ENCODE measurements around the gene PPFIA2. TPM values are rescaled to one million over a fixed set of nuclear protein-coding genes. Genes with fewer than 3 reads are reported as not detected.

PPFIA2 gene
- total and polyA plus RNA-seq, 7 experiments from 2014 or later: not detected

DNA sequence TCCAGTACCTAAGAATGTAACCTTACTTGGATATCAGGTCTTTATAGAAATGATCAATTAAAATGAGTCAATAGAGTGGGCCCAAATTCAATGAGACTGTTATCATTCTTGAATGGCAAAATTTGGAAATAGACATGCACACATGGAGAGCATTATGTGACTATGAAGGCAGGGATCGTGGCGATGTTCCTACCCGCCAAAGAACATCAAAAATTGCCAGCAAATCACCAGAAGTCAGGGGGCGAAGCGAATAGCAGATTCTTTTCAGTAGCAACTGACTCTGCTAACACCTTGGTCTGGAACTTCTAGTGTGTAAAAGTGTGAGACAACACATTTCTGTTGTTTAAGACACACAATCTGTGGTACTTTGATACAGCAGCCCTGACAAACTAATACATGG lies 488.8 kb downstream of the PPFIA2 start:
- peaks cover 0 to 3% (median 0%) of the 10 kb centered on the region in 11 donors for H3K9me3 Mint-ChIP-seq
- no peaks in the 10 kb centered on the region for H3K9me3 ChIP-seq (ENCODE audit: control insufficient read depth in 2 of 3, low read length in 3 of 3)
- no peak overlapping the region for H3K27ac ChIP-seq (ENCODE audit: low read depth, low read length)
- DNase-seq (no peak), ATAC-seq (no peak)
- H3K27ac Mint-ChIP-seq: no peak overlapping the region
- no peaks in the 10 kb centered on the region for H3K4me1 ChIP-seq (ENCODE audit: control insufficient read depth in 2 of 2, insufficient read depth in 2 of 2, low read length in 2 of 2)
- H3K27me3 ChIP-seq (ENCODE audit: control insufficient read depth in 2 of 2, insufficient read depth in 2 of 2, low read length in 2 of 2): no peaks in the 10 kb centered on the region
- no peaks in the 10 kb centered on the region for H3K4me1 Mint-ChIP-seq
- H3K36me3 Mint-ChIP-seq: no peaks in the 10 kb centered on the region
- H3K36me3 ChIP-seq (ENCODE audit: control insufficient read depth in 2 of 3, insufficient read depth in 3 of 3, low read length in 3 of 3): no peaks in the 10 kb centered on the region
- H3K4me3 Mint-ChIP-seq: no peak overlapping the region
- ChIA-PET CTCF (no interaction called here), POLR2A (no interaction called here)
- intact Hi-C loops (cut with micrococcal nuclease): no loop called here
- H3K27me3 Mint-ChIP-seq: no peaks in the 10 kb centered on the region
- no peak overlapping the region for H3K4me3 ChIP-seq (ENCODE audit: low read length)

DNA sequence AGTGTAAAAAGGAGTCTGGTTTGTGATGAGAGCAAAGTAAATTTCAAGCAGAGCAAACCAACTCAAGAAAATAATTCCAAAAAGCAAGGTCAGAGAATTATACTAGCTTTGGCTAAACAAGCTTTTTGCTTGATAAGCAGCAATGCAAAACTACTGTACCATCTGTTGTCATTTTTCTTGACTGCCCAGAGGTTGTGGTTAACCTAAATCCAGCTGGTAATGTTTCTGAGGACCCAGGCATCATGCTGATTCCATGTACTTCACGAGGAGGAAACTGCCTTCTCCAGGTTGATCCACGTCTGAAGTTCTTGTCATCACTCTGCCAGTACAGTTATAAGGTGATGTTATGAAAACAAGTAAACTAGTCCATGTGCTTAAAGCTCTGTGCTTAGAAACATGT lies 496.1 kb downstream of the PPFIA2 start:
- no peak overlapping the region for H3K4me3 ChIP-seq (ENCODE audit: low read length)
- ATAC-seq (no peak), DNase-seq (no peak)
- H3K9me3 ChIP-seq (ENCODE audit: control insufficient read depth in 2 of 3, low read length in 3 of 3): peaks cover 0 to 3% (median 0%) of the 10 kb centered on the region in 3 experiments
- intact Hi-C loops (cut with micrococcal nuclease): no loop called here
- CTCF ChIA-PET: no interaction called here
- no peaks in the 10 kb centered on the region for H3K27me3 ChIP-seq (ENCODE audit: control insufficient read depth in 2 of 2, insufficient read depth in 2 of 2, low read length in 2 of 2)
- Mint-ChIP-seq H3K9me3 (peaks cover 0 to 5% (median 0%) of the 10 kb centered on the region in 11 donors), H3K36me3 (no peaks in the 10 kb centered on the region), H3K27ac (no peak overlapping the region), H3K4me1 (peaks cover 0 to 2% (median 0%) of the 10 kb centered on the region in 7 donors), H3K4me3 (no peak overlapping the region), H3K27me3 (no peaks in the 10 kb centered on the region)
- H3K4me1 ChIP-seq (ENCODE audit: control insufficient read depth in 2 of 2, insufficient read depth in 2 of 2, low read length in 2 of 2): no peaks in the 10 kb centered on the region
- no peak overlapping the region for H3K27ac ChIP-seq (ENCODE audit: low read depth, low read length)
- no peaks in the 10 kb centered on the region for H3K36me3 ChIP-seq (ENCODE audit: control insufficient read depth in 2 of 3, insufficient read depth in 3 of 3, low read length in 3 of 3)
- POLR2A ChIA-PET: no interaction called here

DNA sequence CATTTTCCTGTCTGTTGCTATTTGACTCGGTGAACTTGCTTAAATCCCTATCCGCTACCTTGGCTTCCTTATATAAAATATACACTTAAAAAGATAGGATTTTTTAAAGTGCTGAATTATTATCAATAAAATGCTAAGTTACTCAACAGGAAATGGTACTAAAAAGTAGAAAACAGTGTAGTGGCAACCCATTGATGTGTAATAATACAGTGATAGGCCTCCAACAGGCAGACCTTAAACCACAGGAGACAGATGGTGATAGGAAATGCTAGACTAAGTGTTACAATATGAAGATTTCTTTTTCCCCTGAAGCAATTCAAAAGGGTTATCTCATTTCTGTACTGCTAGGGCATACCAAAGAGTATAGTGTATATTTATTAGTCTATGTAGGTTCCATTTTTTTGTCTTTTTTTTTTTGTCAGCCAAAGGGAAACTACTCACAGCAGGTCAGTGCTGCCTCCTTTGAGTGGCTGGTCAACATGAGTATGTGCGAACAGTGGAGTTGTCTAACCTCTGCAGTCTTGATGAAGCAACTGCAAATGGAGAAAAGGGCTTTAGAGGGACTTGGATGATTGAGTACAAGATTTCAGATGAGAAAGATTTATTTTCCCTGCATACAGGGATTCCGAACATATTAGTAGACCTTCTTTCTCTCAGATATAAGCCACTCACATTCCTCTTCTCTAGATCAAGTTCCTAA lies 497.5 kb downstream of the PPFIA2 start:
- intact Hi-C loops (cut with micrococcal nuclease): no loop called here
- ChIA-PET CTCF (no interaction called here), POLR2A (no interaction called here)
- H3K9me3 Mint-ChIP-seq: peaks cover 0 to 5% (median 0%) of the 10 kb centered on the region in 11 donors
- Histone ChIP-seq H3K27ac (ENCODE audit: low read depth, low read length) (no peak overlapping the region), H3K4me1 (ENCODE audit: control insufficient read depth in 2 of 2, insufficient read depth in 2 of 2, low read length in 2 of 2) (no peaks in the 10 kb centered on the region), H3K4me3 (ENCODE audit: low read length) (no peak overlapping the region), H3K9me3 (ENCODE audit: control insufficient read depth in 2 of 3, low read length in 3 of 3) (peaks cover 0 to 3% (median 0%) of the 10 kb centered on the region in 3 experiments), H3K27me3 (ENCODE audit: control insufficient read depth in 2 of 2, insufficient read depth in 2 of 2, low read length in 2 of 2) (no peaks in the 10 kb centered on the region), H3K36me3 (ENCODE audit: control insufficient read depth in 2 of 3, insufficient read depth in 3 of 3, low read length in 3 of 3) (no peaks in the 10 kb centered on the region)
- H3K36me3 Mint-ChIP-seq: no peaks in the 10 kb centered on the region
- DNase-seq (no peak), ATAC-seq (no peak)
- H3K27me3 Mint-ChIP-seq: no peaks in the 10 kb centered on the region
- H3K4me1 Mint-ChIP-seq: peaks cover 0 to 2% (median 0%) of the 10 kb centered on the region in 7 donors
- H3K27ac Mint-ChIP-seq: no peak overlapping the region
- no peak overlapping the region for H3K4me3 Mint-ChIP-seq

DNA sequence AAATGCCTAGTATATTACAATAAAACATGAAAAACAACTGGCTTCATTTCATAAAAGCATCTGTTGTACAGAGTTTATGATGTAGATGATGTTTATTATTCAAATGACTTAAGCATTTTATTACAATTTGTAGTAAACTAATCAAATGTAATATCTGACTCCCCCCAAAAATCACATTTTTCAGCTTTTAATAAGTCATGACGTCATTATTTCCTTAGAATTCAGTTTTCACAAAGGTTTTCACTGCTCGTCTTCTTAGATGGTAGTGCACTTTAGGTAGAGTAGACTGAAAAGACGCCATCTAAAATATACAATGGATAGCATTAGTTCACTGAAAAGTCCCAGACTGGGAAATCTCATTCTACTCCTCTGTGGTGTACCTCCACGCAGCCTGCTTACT lies 499.8 kb downstream of the PPFIA2 start:
- H3K4me3 Mint-ChIP-seq: no peak overlapping the region
- H3K27me3 Mint-ChIP-seq: no peaks in the 10 kb centered on the region
- no peak overlapping the region for H3K4me3 ChIP-seq (ENCODE audit: low read length)
- H3K36me3 ChIP-seq (ENCODE audit: control insufficient read depth in 2 of 3, insufficient read depth in 3 of 3, low read length in 3 of 3): no peaks in the 10 kb centered on the region
- intact Hi-C loops (cut with micrococcal nuclease): no loop called here
- POLR2A ChIA-PET: no interaction called here
- no peaks in the 10 kb centered on the region for H3K4me1 ChIP-seq (ENCODE audit: control insufficient read depth in 2 of 2, insufficient read depth in 2 of 2, low read length in 2 of 2)
- H3K27me3 ChIP-seq (ENCODE audit: control insufficient read depth in 2 of 2, insufficient read depth in 2 of 2, low read length in 2 of 2): no peaks in the 10 kb centered on the region
- DNase-seq (no peak), ATAC-seq (no peak)
- no peaks in the 10 kb centered on the region for H3K36me3 Mint-ChIP-seq
- no peak overlapping the region for H3K27ac ChIP-seq (ENCODE audit: low read depth, low read length)
- peaks cover 0 to 2% (median 0%) of the 10 kb centered on the region in 7 donors for H3K4me1 Mint-ChIP-seq
- no peak overlapping the region for H3K27ac Mint-ChIP-seq
- H3K9me3 ChIP-seq (ENCODE audit: control insufficient read depth in 2 of 3, low read length in 3 of 3): peaks cover 0 to 3% (median 0%) of the 10 kb centered on the region in 3 experiments
- peaks cover 0 to 5% (median 0%) of the 10 kb centered on the region in 11 donors for H3K9me3 Mint-ChIP-seq
- CTCF ChIA-PET: no interaction called here

DNA sequence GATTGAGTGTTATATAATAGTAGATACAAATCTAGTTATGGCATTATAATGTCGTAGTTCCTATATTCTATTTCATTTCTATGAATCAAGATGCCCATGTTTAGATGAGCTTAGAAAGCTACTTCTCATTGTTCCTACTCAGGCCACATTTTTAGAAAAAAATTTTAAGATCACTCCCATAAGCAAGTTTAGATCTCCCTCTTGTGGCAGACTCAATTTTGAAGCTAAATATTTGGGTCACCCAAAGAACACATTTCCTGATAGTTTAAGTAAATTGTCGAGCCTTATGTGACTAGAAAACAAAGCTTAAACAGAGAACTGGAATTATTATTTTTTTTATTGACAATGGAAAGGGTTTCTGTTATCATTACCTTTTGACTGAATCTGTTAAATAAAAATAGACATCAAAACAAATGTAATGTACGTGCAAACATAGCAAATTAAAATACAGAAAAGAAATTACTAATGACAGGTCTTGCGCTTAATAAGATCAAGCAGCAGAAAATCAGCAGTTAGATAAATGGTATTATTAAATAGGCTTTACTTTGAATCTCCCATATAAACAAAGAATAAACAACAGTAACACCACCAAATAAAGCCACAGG lies 501.1 kb downstream of the PPFIA2 start:
- Mint-ChIP-seq H3K4me1 (no peaks in the 10 kb centered on the region), H3K27me3 (no peaks in the 10 kb centered on the region), H3K27ac (no peak overlapping the region), H3K4me3 (no peak overlapping the region), H3K36me3 (no peaks in the 10 kb centered on the region), H3K9me3 (peaks cover 0 to 3% (median 0%) of the 10 kb centered on the region in 11 donors)
- POLR2A ChIA-PET: no interaction called here
- Histone ChIP-seq H3K27me3 (ENCODE audit: control insufficient read depth in 2 of 2, insufficient read depth in 2 of 2, low read length in 2 of 2) (no peaks in the 10 kb centered on the region), H3K4me1 (ENCODE audit: control insufficient read depth in 2 of 2, insufficient read depth in 2 of 2, low read length in 2 of 2) (no peaks in the 10 kb centered on the region), H3K9me3 (ENCODE audit: control insufficient read depth in 2 of 3, low read length in 3 of 3) (peaks cover 0 to 3% (median 0%) of the 10 kb centered on the region in 3 experiments), H3K4me3 (ENCODE audit: low read length) (no peak overlapping the region), H3K36me3 (ENCODE audit: control insufficient read depth in 2 of 3, insufficient read depth in 3 of 3, low read length in 3 of 3) (no peaks in the 10 kb centered on the region), H3K27ac (ENCODE audit: low read depth, low read length) (no peak overlapping the region)
- no peak for DNase-seq
- CTCF ChIA-PET: no interaction called here
- ATAC-seq: no peak
- intact Hi-C loops (cut with micrococcal nuclease): no loop called here

DNA sequence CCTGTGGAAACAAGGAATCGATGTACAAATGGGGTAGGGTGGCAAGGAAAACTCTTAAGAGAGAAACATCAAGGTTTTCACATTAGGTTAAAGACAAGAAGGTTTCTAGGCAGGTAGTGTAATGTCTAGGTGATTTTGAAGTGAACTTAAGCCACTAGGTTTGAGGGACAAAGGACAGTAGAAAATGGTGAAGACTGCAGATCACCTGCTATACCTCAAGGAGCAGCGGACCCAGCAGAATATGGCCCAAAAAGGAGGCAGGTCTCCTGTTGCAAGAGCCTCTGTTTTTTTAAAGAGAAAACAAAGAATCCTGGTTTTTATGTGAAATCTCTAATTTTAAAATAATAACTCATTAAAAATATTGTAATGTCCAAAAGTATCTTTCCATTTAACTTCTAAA lies 503.2 kb downstream of the PPFIA2 start:
- Mint-ChIP-seq H3K9me3 (peaks cover 0 to 3% (median 0%) of the 10 kb centered on the region in 11 donors), H3K36me3 (no peaks in the 10 kb centered on the region), H3K4me1 (no peaks in the 10 kb centered on the region), H3K27ac (no peak overlapping the region), H3K4me3 (no peak overlapping the region), H3K27me3 (no peaks in the 10 kb centered on the region)
- intact Hi-C loops (cut with micrococcal nuclease): no loop called here
- H3K9me3 ChIP-seq (ENCODE audit: control insufficient read depth in 2 of 3, low read length in 3 of 3): peaks cover 0 to 3% (median 0%) of the 10 kb centered on the region in 3 experiments
- no peak for ATAC-seq
- H3K27me3 ChIP-seq (ENCODE audit: control insufficient read depth in 2 of 2, insufficient read depth in 2 of 2, low read length in 2 of 2): no peaks in the 10 kb centered on the region
- H3K4me3 ChIP-seq (ENCODE audit: low read length): no peak overlapping the region
- no peak for DNase-seq
- POLR2A ChIA-PET: no interaction called here
- no peaks in the 10 kb centered on the region for H3K4me1 ChIP-seq (ENCODE audit: control insufficient read depth in 2 of 2, insufficient read depth in 2 of 2, low read length in 2 of 2)
- H3K36me3 ChIP-seq (ENCODE audit: control insufficient read depth in 2 of 3, insufficient read depth in 3 of 3, low read length in 3 of 3): no peaks in the 10 kb centered on the region
- H3K27ac ChIP-seq (ENCODE audit: low read depth, low read length): no peak overlapping the region
- CTCF ChIA-PET: no interaction called here

DNA sequence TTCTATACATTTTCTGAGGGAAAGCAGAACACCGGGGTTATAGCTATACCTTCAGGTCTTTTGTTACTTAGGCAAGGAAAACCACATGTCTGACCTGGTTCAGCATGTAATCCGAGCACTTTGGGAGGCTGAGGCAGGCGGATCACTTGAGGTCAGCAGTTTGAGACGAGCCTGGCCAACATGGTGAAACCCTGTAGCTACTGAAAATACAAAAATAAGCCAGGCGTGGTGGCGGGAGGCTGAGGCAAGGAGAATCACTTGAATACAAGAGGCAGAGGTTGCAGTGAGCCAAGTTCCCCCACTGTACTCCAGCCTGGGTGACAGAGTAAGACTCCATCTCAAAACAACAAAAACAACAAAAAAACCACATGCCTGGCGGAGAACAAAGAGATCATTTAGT lies 503.7 kb downstream of the PPFIA2 start:
- DNase-seq: no peak
- Mint-ChIP-seq H3K4me1 (no peaks in the 10 kb centered on the region), H3K4me3 (no peak overlapping the region), H3K9me3 (peaks cover 0 to 5% (median 0%) of the 10 kb centered on the region in 11 donors), H3K27ac (no peak overlapping the region), H3K27me3 (no peaks in the 10 kb centered on the region), H3K36me3 (no peaks in the 10 kb centered on the region)
- intact Hi-C loops (cut with micrococcal nuclease): no loop called here
- Histone ChIP-seq H3K9me3 (ENCODE audit: control insufficient read depth in 2 of 3, low read length in 3 of 3) (peaks cover 0 to 3% (median 0%) of the 10 kb centered on the region in 3 experiments), H3K27me3 (ENCODE audit: control insufficient read depth in 2 of 2, insufficient read depth in 2 of 2, low read length in 2 of 2) (no peaks in the 10 kb centered on the region), H3K4me1 (ENCODE audit: control insufficient read depth in 2 of 2, insufficient read depth in 2 of 2, low read length in 2 of 2) (no peaks in the 10 kb centered on the region), H3K27ac (ENCODE audit: low read depth, low read length) (no peak overlapping the region), H3K4me3 (ENCODE audit: low read length) (no peak overlapping the region), H3K36me3 (ENCODE audit: control insufficient read depth in 2 of 3, insufficient read depth in 3 of 3, low read length in 3 of 3) (no peaks in the 10 kb centered on the region)
- ChIA-PET POLR2A (no interaction called here), CTCF (no interaction called here)
- no peak for ATAC-seq
